Right cardiac atrium (tissue), 5 donors: ENCODE data around the gene SPRTN. TPM values are rescaled to one million over a fixed set of nuclear protein-coding genes. Genes with fewer than 3 reads are reported as not detected.

Experiments
- ATAC-seq, 2 donors: fragments of 200-7000 bp; cut with Tn5 transposase; one replicate each; pipeline versions ENCODE4 v1.8.0 to v1.9.1; 2020; ENCODE audit warnings: moderate library complexity in 2 of 2, mild to moderate bottlenecking in 1 of 2
- DNase-seq, 3 donors: peaks; one replicate each; pipeline ENCODE4 v3.0.0-alpha.2; 2020
- H3K27ac ChIP-seq: one replicate; pipeline ENCODE4 v1.5.1; 2013; ENCODE audit warnings: mild to moderate bottlenecking, low read length, control low read depth, moderate library complexity
- H3K27me3 ChIP-seq: one replicate; pipeline ENCODE4 v1.6.1; 2013; ENCODE audit not compliant: control insufficient read depth, insufficient read depth
- H3K4me1 ChIP-seq: one replicate; pipeline ENCODE4 v1.6.1; 2013; ENCODE audit warnings: low read length; ENCODE audit not compliant: control insufficient read depth, insufficient read depth
- H3K4me3 ChIP-seq: one replicate; pipeline ENCODE4 v1.5.1; 2013; ENCODE audit warnings: low read length, control low read depth
- H3K9me3 ChIP-seq: one replicate; pipeline ENCODE4 v1.6.1; 2013; ENCODE audit warnings: low read length; ENCODE audit not compliant: control insufficient read depth
- WGBS: extraction: QIAGEN DNeasy Blood & Tissue Kit; methylation state at CpG from one replicate; pipeline ENCODE4 v1.1.7; 2013; 5-methylcytosine and 5-hydroxymethylcytosine counted together
- intact Hi-C, 4 donors: fragments of 100-400 bp; cut with DNase I; formaldehyde crosslinking; loops; one replicate each; pipeline versions ENCODE4 v1.11.0 to v1.14.0; 2022 to 2023
- polyA plus RNA-seq: library from polyadenylated mRNA; stranded (reverse); fragments of 200-250 nt; gene quantifications from one replicate; pipeline ENCODE4 v1.2.3, GENCODE V29; 2013
- total RNA-seq, 4 donors: library from RNA; stranded (reverse); fragmentation: NEBNext Ultra II Directional; extraction: Animal tissue kit (Norgen Biotek cat#: 25700); gene quantifications; one replicate each; pipeline ENCODE4 v1.2.1, GENCODE V29; 2021
- donor health status: healthy with polysubstance abuse.
- donor health status: DM: no; HTN: yes; CAD: no.
- donor health status: DM: no; HTN: no; CAD: no.
- donor health status: DM: no; HTN: yes; CAD: no; lungs with severe emphysema.
- donor health status: DM: yes; HTN: yes; CAD: no.

SPRTN gene
- total and polyA plus RNA-seq, 5 donors, result 4.7 to 10.4 (median 7.0) TPM

DNA sequence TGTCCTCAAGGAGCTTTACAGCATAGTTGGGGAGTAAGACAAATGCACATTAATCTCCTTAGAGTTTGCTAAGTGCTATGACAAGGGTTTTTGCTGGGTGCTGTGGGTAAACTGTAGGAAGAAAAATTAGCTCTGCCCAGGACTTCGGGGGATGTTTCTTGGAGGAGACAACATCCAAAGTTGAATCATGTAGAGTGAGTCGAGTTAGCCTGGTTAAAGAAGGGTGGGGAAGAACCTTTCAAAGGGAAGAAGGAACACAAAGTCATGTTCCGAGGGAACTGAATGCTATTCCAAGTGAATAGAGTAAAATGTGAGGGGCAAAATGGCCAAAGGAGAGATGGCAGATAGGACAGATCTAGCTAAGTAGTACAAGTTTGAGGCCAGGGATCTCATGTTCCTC, 17.1 kb downstream of the SPRTN start:
- intact Hi-C loops, result loop anchor here (5.0 to 10.0 kb wide), 3 partner anchors 60 to 252 kb away; no protein-coding TSS in a partner anchor
- H3K9me3 ChIP-seq, result no peaks in the 10 kb centered on the region
- 78% methylated on average over 3 of the region's 3 CpGs for WGBS
- ATAC-seq (no peak), DNase-seq (no peak)
- no peak overlapping the region for H3K4me3 ChIP-seq
- H3K27me3 ChIP-seq, result no peaks in the 10 kb centered on the region
- H3K4me1 ChIP-seq, result no peaks in the 10 kb centered on the region
- H3K27ac ChIP-seq, result no peak overlapping the region

GRCh38 chr1:231357187-231357772, 19.2 kb downstream of the SPRTN start:
- intact Hi-C loops, result loop anchor here (5.0 to 10.0 kb wide), 3 partner anchors 58 to 250 kb away; no protein-coding TSS in a partner anchor
- ATAC-seq, result no peak
- H3K4me3 ChIP-seq, result no peak overlapping the region
- H3K4me1 ChIP-seq, result no peaks in the 10 kb centered on the region
- no peaks in the 10 kb centered on the region for H3K27me3 ChIP-seq
- no peaks in the 10 kb centered on the region for H3K9me3 ChIP-seq
- WGBS, result 76% methylated on average over 10 of the region's 10 CpGs
- no peak for DNase-seq
- no peak overlapping the region for H3K27ac ChIP-seq

DNA sequence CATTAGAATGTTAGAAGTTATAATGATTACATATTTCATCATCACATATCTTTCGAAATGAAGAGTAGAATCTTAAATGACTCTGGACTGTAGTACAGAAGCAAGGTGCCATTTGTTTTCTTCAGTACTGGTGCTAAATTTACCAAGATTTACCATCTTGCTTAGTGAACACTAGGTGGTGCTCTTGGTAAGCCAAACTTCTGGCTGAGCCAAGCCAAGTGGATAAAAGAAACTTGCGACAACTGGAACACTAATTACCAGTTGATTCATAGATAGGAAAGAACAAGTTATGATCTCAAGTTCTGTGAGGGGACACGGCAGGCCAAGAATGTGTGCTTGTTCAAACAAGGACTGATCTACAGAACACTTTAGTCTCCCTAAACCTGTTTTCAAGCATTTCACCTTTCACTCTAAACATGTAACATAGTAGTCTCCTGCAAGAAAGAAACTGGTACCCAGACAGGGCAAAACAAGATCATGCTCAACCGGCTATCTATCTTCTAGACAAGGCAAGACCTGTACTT, 19.8 kb downstream of the SPRTN start:
- intact Hi-C loops, result loop anchor here (5.0 to 10.0 kb wide), 3 partner anchors 57 to 249 kb away; no protein-coding TSS in a partner anchor
- Histone ChIP-seq H3K27me3 (no peaks in the 10 kb centered on the region), H3K4me1 (no peaks in the 10 kb centered on the region), H3K9me3 (no peaks in the 10 kb centered on the region), H3K4me3 (no peak overlapping the region), H3K27ac (peak overlapping the region; percentile 35)
- 9% methylated on average over 4 of the region's 4 CpGs for WGBS
- DNase-seq (peak in 2 of 3 donors; percentile 7 to 31), ATAC-seq (peak; percentile 74 to 78)

GRCh38 chr1:231359113-231359512, 21.0 kb downstream of the SPRTN start:
- Histone ChIP-seq H3K27ac (no peak overlapping the region), H3K27me3 (no peaks in the 10 kb centered on the region), H3K9me3 (no peaks in the 10 kb centered on the region), H3K4me3 (no peak overlapping the region), H3K4me1 (no peaks in the 10 kb centered on the region)
- DNase-seq (peak in 2 of 3 donors; percentile 46 to 50), ATAC-seq (peak; percentile 51 to 72)
- WGBS, result 60% methylated on average over 6 of the region's 6 CpGs
- intact Hi-C loops, result loop anchor here (5.0 to 10.0 kb wide), 3 partner anchors 56 to 248 kb away; no protein-coding TSS in a partner anchor

GRCh38 chr1:231362325-231362724, 24.2 kb downstream of the SPRTN start:
- WGBS, result 51% methylated on average over 1 of the region's 1 CpG
- Histone ChIP-seq H3K27ac (no peak overlapping the region), H3K27me3 (no peaks in the 10 kb centered on the region), H3K4me3 (no peak overlapping the region), H3K4me1 (no peaks in the 10 kb centered on the region), H3K9me3 (no peaks in the 10 kb centered on the region)
- ATAC-seq (peak in 1 of 2 donors; percentile 62), DNase-seq (no peak)
- intact Hi-C loops, result loop anchor here in 2 of 4 donors (5.0 to 10.0 kb wide), 3 partner anchors 52 to 240 kb away; partner anchors contain the start of gene EGLN1 (in 1 of the 2)

- H3K9me3 ChIP-seq, result no peaks in the 10 kb centered on the region
- intact Hi-C loops, result loop anchor here in 2 of 4 donors (5.0 to 10.0 kb wide), 3 partner anchors 51 to 239 kb away; partner anchors contain the start of gene EGLN1 (in 1 of the 2)
- H3K4me1 ChIP-seq, result no peaks in the 10 kb centered on the region
- no peaks in the 10 kb centered on the region for H3K27me3 ChIP-seq
- H3K27ac ChIP-seq, result no peak overlapping the region
- ATAC-seq, result no peak
- DNase-seq, result no peak
- WGBS, result 62% methylated on average over 1 of the region's 1 CpG
- no peak overlapping the region for H3K4me3 ChIP-seq
These were observed 25.5 kb downstream of the SPRTN start for GRCh38 chr1:231363624-231364023.

GRCh38 chr1:231364192-231364591, 26.1 kb downstream of the SPRTN start:
- intact Hi-C loops, result loop anchor here in 2 of 4 donors (5.0 to 10.0 kb wide), 3 partner anchors 51 to 238 kb away; partner anchors contain the start of gene EGLN1 (in 1 of the 2)
- WGBS, result 88% methylated on average over 5 of the region's 5 CpGs
- ATAC-seq, result no peak

GRCh38 chr1:231369282-231369681, 31.2 kb downstream of the SPRTN start:
- no peak for DNase-seq
- Histone ChIP-seq H3K4me3 (no peak overlapping the region), H3K27ac (no peak overlapping the region), H3K4me1 (no peaks in the 10 kb centered on the region), H3K9me3 (no peaks in the 10 kb centered on the region), H3K27me3 (no peaks in the 10 kb centered on the region)
- peak in 1 of 2 donors; percentile 35 for ATAC-seq
- intact Hi-C loops, result loop anchor here in 1 of 4 donors (10.0 kb wide), 1 partner anchor 46 kb away; no protein-coding TSS in a partner anchor
- WGBS, result 71% methylated on average over 3 of the region's 3 CpGs

More at GRCh38 chr1:231364192-231364591, 26.1 kb downstream of the SPRTN start:
- H3K4me3 ChIP-seq, result no peak overlapping the region
- no peak overlapping the region for H3K27ac ChIP-seq
- H3K9me3 ChIP-seq, result no peaks in the 10 kb centered on the region
- peak in 1 of 3 donors; percentile 21 for DNase-seq
- H3K27me3 ChIP-seq, result no peaks in the 10 kb centered on the region
- no peaks in the 10 kb centered on the region for H3K4me1 ChIP-seq

DNA sequence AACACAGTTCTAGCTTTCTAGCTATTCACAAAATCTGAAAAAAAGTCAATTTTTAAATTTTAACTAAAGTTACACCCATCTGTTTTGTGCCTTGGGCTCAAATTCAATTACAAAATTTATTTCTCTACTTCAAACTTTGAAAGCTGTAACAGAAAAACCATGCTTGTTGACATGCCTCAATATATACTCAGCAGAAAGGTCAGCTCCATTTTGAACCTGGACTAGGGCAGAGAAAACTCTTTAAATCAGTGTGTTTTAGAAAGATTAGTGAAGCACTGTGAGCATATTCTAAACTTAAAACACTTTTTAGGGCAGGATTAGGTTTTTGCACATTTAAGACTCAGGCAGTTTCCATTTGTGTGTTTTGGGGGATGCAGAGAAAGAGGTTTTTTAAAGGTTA, 34.4 kb downstream of the SPRTN start:
- ATAC-seq (no peak), DNase-seq (no peak)
- intact Hi-C loops, result no loop called here
- Histone ChIP-seq H3K4me3 (no peak overlapping the region), H3K4me1 (peaks cover 2% of the 10 kb centered on the region), H3K27ac (no peak overlapping the region), H3K27me3 (no peaks in the 10 kb centered on the region), H3K9me3 (no peaks in the 10 kb centered on the region)

- H3K4me1 ChIP-seq, result peaks cover 6% of the 10 kb centered on the region
These were observed 36.3 kb downstream of the SPRTN start for GRCh38 chr1:231374394-231374793.

DNA sequence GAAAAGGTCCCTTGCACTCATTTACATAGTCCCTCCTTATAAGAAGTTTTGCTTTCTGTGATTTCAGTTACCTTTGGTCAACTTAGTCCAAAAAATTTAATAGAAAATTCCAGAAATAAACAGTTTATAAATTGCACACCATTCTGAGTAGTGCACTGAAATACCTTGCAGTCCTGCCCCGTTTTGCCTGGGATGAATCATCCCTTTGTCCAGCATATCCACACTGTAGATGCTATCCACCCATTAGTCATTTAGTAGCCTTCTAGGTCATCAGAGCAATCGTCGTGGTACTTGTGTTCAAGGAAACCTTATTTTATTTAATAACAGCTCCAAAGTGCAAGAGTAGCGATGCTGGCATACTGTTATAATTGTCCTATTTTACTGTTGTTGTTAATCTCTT, 38.0 kb downstream of the SPRTN start:
- H3K4me3 ChIP-seq, result no peak overlapping the region
- H3K27me3 ChIP-seq, result no peaks in the 10 kb centered on the region
- no peak for DNase-seq
- no peaks in the 10 kb centered on the region for H3K9me3 ChIP-seq
- H3K4me1 ChIP-seq, result peaks cover 12% of the 10 kb centered on the region
- ATAC-seq, result peak in 1 of 2 donors; percentile 34
- intact Hi-C loops, result no loop called here
- H3K27ac ChIP-seq, result no peak overlapping the region
- WGBS, result 68% methylated on average over 4 of the region's 4 CpGs

More at GRCh38 chr1:231374394-231374793, 36.3 kb downstream of the SPRTN start:
- no peak overlapping the region for H3K27ac ChIP-seq
- no peak overlapping the region for H3K4me3 ChIP-seq
- H3K27me3 ChIP-seq, result no peaks in the 10 kb centered on the region
- H3K9me3 ChIP-seq, result no peaks in the 10 kb centered on the region
- WGBS, result 84% methylated on average over 4 of the region's 4 CpGs
- DNase-seq (no peak), ATAC-seq (no peak)
- intact Hi-C loops, result no loop called here
